ENCODE results near the gene ARHGAP21.

DNA sequence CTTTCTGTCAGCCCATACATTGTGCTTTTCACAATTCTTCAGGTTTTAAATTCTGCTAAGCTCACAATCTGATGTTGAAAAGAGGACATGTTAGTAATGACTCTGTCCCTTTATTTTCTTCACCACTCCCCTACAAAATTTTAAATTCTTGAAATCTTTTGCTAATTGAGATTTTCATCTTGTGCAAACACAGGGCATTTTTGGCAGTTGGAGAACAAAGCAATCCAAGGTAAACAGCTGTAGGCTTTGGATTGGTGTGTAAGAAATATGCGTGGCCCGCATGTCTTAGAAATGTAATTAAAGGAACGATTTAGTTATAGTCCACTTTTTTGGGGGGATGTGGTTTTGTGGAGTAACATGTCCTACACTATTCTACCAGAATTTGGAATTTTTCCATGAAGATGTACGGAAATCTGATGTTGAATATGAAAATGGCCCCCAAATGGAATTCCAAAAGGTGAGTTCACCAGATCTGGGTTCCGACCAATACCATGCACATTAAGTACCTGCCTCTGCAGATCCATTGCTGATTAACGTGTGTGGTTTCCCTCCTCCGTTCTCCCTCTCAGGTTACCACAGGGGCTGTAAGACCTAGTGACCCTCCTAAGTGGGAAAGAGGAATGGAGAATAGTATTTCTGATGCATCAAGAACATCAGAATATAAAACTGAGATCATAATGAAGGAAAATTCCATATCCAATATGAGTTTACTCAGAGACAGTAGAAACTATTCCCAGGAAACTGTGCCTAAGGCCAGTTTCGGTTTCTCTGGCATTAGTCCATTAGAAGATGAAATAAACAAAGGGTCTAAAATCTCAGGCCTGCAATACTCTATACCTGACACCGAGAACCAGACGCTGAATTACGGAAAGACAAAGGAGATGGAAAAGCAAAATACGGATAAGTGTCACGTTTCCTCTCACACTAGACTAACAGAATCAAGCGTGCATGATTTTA is 181.1 kb downstream of the ARHGAP21 start:
- no peak for TF ChIP-seq POLR2AphosphoS5 (IDR thresholded peaks at IDR 0.05; ENCODE audit: borderline replicate concordance, low read depth, low read length)
- no peak for TF ChIP-seq EZH2 (IDR thresholded peaks at IDR 0.05)

Measured in SK-N-MC (cell line).